GM21515 (cell line): Measurements from ENCODE around the gene SRP54.
"Not testable (repeated sequence)": the region's sequence is repeated elsewhere in the genome, so short reads cannot be mapped to it uniquely, and the experiment has no call there.

Experiments
- ATAC-seq: cut with Tn5 transposase; IDR thresholded peaks from one replicate; pipeline ENCODE4 v1.9.1; 2021; ENCODE audit not compliant: unreplicated experiment

The SRP54 gene

GRCh38 chr14:34982421-34983147, at the start of gene SRP54:
SRP54 (plus strand) TSS chr14:34982992; CDS start chr14:34996710, 13,718 bp downstream.
- peak; percentile 72 for ATAC-seq

DNA sequence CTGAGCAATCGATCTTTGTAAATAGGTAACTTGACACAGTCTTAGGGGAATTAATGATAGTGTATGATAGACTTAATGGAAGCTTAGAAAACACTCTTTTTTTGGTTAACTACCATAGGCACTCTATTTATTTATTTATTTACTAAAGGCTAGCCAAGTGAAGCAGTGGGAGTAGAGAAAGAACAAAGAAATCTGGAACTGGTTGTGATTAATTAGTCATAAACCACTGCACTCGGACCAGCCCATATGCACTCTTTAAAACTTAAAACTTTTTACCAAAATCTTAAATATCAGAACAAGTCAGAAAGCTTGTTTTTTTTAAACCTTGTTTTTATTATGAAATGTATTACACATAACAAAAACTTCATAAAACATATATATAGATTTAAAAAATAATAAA, 49.5 kb upstream of the SRP54 start:
- ATAC-seq, result no peak

GRCh38 chr14:34935488-34935887, 47.3 kb upstream of the SRP54 start:
- no peak for ATAC-seq

DNA sequence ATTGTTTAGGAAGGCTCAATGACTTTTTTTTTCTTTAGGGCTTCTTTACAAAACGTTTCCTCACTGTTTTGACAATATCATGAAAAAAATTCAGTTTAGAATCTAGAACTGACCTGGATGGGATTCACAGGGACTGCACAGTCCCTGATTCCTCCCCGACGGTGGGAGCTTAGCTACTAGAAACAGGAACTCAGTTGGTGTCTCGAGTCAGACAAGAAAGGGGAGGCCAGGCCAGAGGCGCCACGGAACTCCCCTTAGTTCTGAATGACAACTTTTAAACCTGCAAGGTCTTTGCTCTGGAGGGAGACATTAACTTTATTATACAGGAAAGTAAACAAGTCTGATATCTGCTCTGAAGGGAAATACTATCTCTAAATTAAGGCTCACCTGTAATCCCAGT, 45.4 kb upstream of the SRP54 start:
- no peak for ATAC-seq

GRCh38 chr14:34937876-34938275, 44.9 kb upstream of the SRP54 start:
- ATAC-seq, result no peak

- no peak for ATAC-seq
These were observed 39.3 kb upstream of the SRP54 start for GRCh38 chr14:34943506-34943905.

GRCh38 chr14:34944744-34945143, 38.0 kb upstream of the SRP54 start:
- ATAC-seq, result no peak

DNA sequence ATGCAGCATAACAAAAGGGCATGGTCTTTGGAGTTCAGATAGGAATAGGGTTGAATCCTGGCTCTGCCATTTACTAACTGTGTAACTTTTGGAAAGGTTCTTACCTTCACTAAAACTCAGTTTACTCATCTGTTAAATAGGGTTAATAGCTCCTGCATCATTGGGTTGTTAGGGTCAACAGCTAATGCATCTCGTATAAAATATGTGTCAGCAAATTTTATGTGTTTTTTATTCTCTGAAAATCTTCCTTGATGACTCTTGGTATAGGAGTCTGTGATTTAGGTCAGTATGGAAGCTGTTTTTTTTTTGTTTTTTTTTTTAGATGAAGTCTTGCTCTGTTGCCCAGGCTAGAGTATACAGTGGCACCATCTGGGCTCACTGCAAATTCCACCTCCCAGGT, 36.1 kb upstream of the SRP54 start:
- ATAC-seq, result no peak

- no peak for ATAC-seq
These were observed 31.5 kb upstream of the SRP54 start for GRCh38 chr14:34951286-34951685.

- ATAC-seq, result no peak
These were observed 25.9 kb upstream of the SRP54 start for GRCh38 chr14:34956931-34957330.

GRCh38 chr14:34957771-34958286, 25.0 kb upstream of the SRP54 start:
- no peak for ATAC-seq

- ATAC-seq, result not testable (repeated sequence)
These were observed 20.7 kb upstream of the SRP54 start for GRCh38 chr14:34962106-34962505.

- no peak for ATAC-seq
These were observed 17.6 kb upstream of the SRP54 start for GRCh38 chr14:34964977-34965764.

GRCh38 chr14:34965912-34966311, 16.9 kb upstream of the SRP54 start:
- ATAC-seq, result no peak

GRCh38 chr14:34966413-34966812, 16.4 kb upstream of the SRP54 start:
- no peak for ATAC-seq

DNA sequence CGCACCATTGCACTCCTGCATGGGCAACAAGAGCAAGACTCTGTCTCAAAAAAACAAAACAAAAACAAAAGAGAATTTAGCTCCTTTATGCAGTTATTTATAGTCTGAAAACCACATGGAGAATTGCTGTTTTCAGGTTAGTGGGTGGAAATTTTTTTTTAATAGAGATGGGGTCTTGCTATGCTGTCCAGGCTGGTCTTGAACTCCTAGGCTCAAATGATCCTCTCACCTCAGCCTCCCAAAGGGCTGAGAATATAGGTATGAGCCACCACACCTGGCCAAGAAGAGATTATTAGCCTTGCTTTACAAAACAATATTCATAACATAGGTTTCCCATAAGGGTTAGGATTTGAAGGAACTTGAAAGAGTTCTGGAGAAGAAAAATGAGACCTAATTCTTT, 12.1 kb upstream of the SRP54 start:
- ATAC-seq, result no peak

DNA sequence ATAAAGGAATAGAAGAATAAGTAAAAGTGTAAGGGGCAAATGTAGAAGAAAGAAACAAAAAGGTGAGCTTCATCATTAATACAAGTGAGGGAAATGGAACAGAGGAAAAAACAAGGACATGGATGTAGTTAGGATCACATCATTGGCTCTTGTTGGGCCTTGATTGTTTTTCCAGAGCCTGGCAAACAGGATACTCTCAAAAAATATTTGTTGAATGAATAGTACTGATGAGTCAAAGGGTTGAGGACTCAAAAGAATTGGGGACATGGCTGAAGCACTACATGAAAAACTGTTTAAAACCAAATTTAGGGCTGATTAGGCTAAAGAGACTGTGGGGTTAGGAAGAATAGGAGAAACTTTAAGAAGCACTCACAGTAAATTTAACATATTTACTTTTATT, 11.4 kb upstream of the SRP54 start:
- no peak for ATAC-seq

DNA sequence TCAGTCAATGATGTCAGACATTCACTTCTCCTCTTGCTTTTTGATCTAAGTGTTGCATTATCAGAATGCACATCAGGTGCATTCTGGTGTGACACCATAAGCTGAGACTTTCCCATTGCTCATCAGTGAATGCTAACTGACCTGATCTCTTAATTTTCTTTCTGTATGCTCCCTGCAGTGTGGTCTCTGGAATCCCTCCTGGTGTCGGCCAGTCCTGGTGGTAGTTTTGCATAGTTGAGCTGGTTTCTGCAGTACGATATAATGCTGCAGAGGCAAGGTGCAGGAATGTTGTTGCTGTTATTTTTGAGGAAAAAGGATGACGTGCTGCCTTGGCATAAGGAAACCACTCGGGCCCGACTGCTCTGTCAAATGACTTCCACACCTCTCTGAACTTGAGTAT, 11.0 kb upstream of the SRP54 start:
- no peak for ATAC-seq

DNA sequence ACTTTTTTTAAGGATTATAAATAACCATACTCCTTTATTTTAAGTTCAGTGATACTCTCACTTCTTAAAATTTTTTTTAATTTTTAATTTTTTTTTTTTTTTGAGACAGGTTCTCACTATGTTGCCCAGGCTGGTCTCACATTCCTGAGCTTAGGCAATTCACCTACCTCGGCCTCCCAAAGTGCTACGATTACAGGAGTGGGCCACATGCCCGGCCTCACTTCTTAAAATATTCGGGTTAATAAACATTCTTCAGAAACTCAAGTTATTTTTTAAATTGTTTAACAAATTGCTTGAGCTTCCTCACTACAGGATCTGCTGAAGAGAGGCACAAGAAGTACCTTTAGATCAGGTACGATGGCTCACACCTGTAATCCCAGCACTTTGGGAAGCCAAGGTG, 4.3 kb upstream of the SRP54 start:
- ATAC-seq, result no peak

GRCh38 chr14:34980337-34980900, 2.4 kb upstream of the SRP54 start:
- no peak for ATAC-seq

DNA sequence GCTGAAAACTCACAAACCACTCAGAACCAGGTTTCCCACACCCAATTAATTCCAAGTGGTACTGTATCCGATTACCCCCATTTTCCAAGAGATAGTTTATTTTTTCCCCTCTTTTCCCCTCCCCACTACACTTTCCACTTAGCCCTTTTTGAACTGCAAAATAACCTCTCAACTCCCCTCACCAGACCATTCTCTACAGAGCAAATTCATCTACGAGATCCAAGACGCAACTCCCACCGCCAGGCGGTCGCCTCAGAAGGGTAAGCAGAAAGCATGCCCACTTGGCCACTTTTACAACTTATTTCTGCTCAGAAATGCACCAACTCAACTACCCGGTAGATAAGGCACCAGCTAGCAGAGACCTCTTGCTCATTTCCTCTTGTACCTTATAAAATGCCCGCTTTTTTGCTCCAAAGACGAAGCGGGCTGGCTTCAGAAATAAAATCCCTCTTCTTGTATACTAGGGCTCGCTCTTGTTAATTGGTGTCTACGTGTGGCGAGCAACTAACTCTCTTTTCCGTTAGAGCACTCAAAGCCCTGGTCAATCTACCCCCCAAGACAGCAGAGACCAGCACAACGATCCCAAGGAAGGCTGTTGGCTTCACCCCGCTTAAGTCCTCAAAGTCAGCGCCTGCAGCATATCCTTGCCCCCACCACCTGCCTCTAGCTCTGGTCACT, 910 bp upstream of the SRP54 start:
- ATAC-seq, result peak; percentile 5
